GM18507 (cell line): ENCODE data around the gene NAGLU.

Source experiments
- DNase-seq: peaks from one replicate; pipeline ENCODE4 v3.0.0; 2011; ENCODE audit warnings: low read depth; ENCODE audit not compliant: insufficient read length; ENCODE audit errors: extremely low spot score
- FAIRE-seq: peaks from 2 replicates; lab custom pipeline; 2011; peaks lifted over from hg19 to GRCh38; lab: Jason Lieb, UNC

The NAGLU gene

DNA sequence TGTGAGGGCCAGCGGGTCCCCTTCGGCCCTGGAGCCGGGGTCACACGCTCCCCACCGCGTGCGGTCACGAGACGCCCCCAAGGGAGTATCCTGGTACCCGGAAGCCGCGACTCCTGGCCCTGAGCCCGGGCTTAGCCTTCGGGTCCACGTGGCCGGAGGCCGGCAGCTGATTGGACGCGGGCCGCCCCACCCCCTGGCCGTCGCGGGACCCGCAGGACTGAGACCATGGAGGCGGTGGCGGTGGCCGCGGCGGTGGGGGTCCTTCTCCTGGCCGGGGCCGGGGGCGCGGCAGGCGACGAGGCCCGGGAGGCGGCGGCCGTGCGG lies at the start of gene NAGLU:
NAGLU (plus strand) TSS at position 194 of the 324 bp plus-strand sequence; CDS start at position 226, 32 bp downstream.
- FAIRE-seq: peak; percentile 84
- peak; percentile 99 for DNase-seq

DNA sequence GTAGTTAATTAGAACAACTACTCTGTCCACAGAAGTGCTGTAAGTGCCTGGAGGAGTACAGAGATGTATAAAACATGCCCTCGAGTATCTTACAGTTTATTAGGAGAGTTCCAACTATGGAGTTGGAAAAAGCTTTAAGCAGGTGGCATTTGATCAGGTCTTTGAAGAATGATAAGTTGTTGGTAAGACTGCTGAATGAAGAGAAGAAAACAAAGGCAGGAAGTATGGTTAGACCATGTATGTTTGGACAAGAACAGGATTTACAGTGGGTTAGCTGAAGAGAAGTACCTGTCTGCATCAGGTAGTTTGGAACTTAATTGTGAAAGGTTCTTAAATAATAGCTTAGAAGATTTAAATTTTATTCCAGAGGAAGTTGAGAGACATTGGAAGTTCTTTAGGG lies 48.0 kb upstream of the NAGLU start:
- FAIRE-seq (no peak), DNase-seq (no peak)

DNA sequence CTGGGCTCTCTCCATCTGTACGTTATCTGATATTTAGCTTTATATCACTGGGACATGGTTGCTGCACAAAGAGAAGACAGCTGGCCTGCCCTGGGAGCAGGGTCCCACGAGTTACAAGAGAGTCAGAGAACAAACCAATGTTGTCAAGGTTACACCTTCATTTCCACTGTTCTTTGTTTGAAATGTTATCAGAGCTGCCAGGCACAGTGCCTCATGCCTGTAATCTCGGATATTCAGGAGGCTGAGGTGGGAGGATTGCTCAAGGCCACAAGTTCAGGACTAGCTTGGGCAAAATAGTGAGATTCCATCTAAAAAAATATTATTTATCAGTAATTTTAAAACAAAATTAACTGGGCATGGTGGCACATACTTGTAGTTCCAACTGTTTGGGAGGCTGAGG lies 42.7 kb upstream of the NAGLU start:
- FAIRE-seq: no peak

DNA sequence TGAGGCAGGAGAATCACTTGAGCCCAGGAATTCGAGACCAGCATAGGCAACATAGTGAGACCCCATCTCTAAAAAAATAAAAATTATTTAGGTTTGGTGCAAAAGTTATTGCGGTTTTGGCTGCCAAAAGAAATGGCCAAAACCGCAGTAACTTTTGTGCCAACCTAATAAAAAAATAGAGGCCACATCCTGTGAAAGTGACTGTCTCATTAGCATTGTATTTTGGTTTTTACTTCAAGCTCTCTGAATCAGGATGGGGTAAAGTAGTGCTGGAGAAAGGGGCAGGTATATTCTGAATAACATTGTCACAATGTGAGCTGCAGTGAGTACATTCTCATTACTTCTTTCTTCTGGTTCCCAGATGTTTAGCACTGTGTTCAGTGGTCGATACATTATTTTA lies 41.4 kb upstream of the NAGLU start:
- FAIRE-seq (no peak), DNase-seq (no peak)

More for the DNA sequence above, 42.7 kb upstream of the NAGLU start:
- DNase-seq: no peak

DNA sequence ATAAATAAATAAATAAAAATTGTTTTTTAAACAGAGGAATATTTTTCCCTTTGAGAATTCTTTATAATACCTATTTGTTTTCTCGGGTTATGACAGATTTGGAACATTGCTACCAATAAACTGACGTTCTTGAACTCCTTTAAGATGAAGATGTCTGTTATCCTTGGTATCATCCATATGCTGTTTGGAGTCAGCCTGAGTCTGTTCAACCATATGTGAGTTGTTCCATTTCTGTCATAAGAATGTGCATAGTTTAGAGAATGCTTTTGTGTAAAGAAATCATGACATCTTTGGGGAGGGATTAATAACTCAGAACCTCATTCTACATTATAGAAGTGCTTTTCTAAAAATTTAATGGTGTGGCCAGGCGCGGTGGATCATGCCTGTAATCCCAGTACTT lies 37.2 kb upstream of the NAGLU start:
- FAIRE-seq: no peak
- no peak for DNase-seq

DNA sequence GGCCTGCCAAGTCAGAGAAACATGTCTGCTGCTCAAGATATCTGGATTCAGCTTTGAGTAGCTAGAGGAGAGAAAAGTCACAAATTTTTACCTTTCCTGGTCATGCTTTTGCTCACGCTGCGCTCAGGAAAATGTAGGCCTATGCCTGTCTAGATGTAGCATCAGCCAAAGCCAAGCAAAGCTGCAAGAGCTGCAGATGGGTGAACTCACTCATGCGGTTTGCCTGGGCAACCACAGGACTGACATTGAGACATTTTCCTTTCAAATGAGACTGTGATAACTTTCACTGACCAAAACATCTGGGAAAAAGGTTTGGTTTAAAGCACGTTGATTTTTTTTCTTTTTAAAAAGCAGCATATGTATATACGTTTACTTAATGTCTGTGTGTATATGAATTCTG lies 34.0 kb upstream of the NAGLU start:
- DNase-seq (no peak), FAIRE-seq (no peak)

DNA sequence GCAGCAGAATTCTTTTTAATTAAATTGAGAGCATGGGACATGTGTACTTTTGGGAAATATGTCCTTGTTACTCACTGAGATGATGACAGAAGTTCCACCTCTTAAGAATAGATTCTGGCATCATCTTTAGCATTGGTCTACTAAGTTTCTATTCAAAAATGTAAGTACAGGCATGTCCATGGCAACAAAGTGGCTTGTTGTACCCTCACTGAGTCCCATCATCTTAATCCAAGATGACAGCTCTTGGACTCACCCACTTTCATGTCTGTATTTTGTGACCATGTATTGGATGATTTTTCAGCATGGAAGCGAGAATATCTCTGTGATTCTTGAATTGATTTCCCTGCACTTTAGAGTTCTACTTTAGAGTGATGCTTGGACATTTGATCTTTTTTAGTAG lies 33.1 kb upstream of the NAGLU start:
- FAIRE-seq (no peak), DNase-seq (no peak)

DNA sequence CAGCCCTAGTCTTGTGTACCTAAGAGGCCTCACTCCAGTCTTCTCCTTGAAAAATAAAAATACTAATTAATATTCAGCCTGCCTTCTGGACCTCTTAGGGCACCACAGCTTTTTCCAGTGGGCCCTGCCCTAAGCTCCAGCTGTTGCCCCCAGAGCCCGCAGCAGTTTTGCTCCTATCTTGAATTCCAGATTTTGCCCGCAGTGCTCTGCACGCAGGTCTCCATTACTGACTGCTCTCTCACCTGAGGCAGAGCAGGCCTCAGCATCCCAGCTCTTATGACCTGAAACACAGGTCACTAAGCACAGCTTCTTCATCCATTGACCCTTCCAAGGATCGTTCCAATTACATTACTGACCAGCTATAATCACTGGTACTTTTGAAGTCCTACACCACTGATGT lies 28.4 kb upstream of the NAGLU start:
- no peak for DNase-seq
- FAIRE-seq: no peak

DNA sequence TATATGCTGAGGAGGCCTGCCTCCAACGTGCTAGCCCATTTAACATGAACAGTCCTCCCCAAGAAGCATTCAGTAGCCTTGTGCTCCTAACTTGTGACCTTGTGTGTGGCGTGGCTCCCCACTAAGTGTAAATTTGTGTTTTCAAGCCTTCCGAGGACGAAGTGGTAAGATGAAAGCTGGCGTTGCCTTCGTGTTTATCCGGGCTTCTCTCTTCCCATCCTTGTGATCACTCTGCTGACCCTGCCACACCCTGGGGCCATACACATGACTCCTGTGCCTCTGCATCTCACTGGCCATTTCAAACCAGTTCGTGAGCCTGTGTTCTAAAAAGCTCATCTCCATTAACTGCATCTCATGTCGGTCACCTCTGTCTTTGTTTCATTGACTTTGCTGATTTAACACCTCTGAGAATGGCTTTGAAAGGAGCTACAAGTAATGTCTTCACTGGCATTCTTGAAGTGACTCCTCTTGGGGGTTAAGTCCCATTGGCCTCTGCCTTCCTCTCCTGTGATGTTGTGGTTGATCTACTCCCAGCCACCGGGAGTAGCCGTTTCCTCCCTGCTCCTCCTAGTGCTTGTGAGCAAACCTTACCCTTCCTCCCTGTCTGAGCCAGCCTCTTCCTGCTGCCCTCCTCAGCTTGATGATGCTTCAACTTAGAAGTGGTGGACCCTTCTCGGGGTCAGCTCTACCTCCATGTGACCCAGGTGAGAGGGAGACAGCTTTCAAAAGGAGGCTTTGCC lies 27.4 kb upstream of the NAGLU start:
- FAIRE-seq (no peak), DNase-seq (no peak)

DNA sequence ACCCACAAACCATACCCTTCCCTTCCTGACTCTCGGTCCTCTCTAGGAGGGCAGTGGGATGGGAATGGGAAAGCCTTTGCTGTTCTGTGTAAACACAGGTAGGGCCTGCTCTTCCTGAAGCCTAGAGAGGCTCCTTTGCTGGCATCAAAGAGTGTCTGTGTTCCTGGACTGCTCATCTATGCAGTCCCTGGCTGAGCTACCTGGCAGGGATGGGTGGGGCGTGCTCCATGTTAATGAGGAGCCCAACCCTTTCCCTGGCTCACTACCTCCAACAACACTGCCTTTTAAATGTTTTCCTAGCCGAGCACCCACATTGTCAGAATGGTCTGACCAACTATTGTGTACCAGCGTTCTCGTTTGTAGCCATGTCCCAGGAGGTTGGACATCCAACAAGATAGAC lies 26.6 kb upstream of the NAGLU start:
- DNase-seq (no peak), FAIRE-seq (no peak)

DNA sequence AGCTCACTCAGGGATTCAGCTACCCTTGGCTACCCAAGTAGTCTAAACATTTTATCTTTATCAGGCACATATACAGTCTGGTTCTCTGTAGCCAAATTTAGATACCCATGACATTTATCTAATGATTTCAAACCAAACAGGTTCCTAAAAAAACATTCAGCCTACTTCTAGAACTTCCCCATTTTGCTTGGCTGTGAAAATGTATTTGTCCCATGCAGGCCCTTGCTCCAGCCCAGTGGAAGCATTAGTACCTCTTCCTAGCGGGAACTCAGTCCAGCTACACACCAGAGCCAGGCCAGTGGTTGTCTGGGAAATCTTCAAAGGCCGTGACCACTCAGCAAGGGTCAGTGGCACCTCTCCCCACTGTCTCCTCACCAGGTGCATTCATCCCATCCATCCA lies 26.2 kb upstream of the NAGLU start:
- no peak for FAIRE-seq
- DNase-seq: no peak

DNA sequence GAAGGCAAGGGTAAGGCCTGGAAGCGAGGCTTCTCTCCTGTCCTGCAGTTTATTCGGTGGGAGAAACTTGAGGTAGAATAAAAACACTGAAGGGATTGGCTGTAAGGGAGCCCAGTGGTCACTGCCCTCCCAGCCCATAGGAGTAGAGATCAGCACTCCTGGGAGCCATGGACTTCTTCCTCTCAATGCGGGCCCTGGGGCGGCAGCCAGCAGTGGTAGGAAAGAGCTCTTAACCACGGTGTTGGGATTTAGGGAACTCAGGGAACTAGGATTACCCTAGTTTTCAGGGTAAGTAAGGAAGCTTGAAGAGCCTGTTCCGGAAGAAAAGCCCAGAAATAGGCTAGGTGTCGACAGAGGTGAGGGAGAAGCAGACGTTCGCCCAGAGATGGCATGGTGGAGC lies 23.8 kb upstream of the NAGLU start:
- no peak for FAIRE-seq
- no peak for DNase-seq

DNA sequence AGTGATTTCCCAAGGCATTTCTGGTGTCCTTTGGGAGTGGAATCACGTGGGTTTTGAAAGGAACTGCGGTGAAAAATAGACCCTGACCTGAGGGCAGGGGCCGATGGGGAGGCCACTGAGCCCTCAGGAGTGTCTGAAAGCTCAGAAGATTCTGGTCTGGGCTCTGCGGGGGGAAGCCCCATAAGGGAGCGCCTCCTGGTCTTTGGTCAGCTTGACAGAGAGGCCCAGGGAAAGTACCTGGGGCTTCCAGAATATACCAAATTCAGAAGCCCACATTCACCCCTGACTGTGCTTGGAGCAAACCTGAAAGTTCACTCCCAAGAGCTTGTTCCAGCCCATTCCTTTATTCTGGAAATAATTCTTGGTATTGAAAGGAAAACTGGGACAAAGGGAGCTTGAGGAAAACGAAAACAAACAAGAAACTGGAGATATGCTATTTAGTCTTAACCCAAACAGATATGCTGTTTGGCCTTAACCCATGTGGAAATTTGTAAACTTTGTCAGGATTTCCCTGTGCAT lies 23.2 kb upstream of the NAGLU start:
- DNase-seq: peak; percentile 44

DNA sequence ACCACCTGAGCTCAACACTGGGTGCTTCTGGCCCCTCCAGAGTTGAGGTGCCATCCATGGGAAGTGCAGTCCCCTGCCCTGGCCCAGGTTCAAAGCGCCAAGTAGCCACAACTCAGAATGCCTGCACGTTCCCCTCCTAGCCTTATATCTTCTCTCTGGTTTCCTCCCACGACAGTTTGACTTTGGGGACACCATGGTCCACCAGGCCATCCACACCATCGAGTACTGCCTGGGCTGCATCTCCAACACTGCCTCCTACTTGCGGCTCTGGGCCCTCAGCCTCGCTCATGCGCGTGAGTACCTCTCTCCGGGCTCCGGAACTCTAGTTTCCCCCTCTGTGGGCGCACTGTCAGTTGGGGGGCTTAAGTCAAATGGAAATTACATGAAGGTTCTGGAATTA lies 22.4 kb upstream of the NAGLU start:
- DNase-seq (no peak), FAIRE-seq (no peak)

More for the DNA sequence above, 23.2 kb upstream of the NAGLU start:
- FAIRE-seq: peak; percentile 74

DNA sequence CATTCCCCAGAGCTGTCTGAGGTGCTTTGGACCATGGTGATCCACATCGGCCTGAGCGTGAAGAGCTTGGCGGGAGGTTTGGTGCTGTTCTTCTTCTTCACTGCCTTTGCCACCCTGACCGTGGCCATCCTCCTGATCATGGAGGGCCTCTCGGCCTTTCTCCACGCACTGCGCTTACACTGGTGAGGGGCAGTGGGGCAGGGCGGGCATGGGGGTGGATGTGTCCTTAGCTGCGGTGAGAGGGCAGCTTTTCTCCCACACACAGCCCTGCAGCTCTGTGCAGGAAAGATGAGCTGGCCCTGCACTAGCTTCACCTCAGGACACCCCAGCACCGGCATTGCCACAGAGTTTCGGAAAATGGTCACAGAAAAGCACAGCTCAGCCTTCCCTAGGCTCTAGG lies 21.8 kb upstream of the NAGLU start:
- no peak for FAIRE-seq
- no peak for DNase-seq

DNA sequence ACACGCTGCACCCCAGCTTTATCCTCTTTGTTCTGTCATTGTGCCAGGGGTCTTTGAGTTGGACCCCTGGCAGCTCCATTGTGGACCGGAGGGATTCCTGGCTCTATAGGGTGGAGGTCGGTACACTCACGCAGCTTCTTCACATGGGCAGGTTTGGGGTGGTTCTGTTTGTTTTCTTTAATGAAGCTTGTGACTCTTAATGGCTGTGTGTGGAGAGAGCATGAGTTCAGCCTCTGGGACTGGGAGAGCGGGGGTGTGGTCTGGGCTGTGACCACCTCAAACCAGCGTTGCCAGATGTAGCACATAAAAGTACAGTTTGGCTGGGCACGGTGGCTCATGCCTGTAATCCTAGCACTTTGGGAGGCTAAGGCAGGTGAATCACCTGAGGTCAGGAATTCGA lies 21.2 kb upstream of the NAGLU start:
- FAIRE-seq (no peak), DNase-seq (no peak)

DNA sequence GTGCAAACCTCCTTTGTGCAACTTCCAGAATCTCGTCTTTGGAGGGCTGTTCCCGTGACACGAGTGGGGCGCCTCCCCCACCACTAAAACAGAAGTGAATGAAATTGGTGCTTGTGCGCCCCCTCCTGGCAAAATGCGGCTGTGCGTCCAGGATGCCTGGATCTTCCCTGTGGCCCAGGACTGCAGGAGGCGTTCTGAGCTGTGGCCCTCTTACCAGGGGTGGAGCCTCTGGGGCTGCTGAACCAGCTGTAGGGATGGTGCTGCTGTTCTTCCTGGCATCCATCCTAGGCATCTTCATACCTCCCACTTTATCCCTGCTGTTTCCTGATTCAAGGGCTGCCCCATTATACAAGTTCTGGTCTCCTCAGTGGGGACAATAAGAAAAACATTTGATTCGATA lies 18.5 kb upstream of the NAGLU start:
- FAIRE-seq (peak; percentile 75), DNase-seq (peak; percentile 58)

DNA sequence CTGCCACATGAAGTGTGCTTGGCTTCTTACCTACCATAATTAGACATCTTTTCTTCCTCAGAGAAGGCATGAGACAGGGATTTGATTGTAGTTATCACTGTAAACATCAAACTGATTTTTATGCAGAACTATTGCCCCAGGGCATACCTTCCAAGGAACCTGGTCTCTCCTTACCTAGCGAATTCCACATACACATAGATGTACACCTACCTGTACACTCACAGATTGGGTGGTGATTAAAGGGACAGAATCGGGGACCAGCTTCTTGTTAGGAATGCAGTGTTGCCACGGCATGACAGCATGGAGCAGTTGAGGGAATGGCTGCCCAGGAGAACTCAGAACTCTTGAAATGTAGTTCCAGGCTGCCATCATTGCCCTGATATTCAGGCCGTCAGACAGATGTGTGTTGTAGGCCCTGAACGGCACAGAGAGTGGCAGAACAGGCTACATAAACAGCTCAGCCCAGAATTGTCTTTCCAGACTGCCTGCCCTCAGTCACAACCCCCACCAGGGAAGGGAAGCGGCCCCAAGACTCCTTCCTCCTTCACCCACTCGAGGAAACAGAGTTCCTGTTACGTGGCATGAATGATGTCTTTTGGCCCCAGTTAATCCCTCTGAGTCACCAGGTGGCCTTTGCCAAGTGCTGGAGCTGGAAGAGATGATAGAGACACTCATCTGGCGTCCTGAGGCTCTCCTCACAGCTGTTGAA lies 17.8 kb upstream of the NAGLU start:
- DNase-seq: no peak
- no peak for FAIRE-seq

DNA sequence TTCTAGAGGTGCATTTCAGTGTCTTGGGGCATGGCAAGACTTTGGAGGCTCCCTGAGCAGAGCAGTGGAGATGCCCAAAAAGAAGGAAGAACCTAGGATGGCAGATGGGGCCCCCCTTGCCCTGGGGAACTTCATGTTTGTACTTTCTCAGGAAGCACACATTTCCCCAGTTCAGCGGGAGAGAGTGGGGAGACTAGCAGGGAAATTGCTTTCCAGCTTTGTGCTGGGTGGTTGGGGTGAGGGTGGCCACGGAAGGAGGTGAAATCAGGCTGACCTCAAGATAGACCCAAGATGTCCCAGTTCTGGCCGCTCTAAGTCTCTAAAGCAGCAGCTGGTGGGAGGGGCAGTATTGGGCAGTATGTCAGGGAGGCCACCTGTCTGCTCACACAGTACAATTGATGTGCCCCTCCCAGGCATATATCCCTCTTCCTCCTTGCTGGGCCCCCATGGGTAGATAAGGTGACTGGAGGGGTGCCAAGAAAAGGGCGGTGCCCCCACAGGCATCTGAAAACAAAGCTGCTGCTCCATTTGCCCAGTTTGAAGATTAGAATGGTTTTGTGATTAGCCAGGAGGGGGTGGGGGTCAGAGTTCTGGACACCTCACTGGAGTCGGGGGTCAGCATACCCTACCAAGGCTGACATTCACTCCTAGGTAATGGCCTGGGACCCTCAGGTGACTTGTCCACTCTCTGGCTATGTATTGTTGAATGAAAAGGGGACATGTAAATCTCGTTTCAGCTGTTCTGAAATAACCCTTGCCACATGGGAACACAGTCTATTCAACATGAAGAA lies 17.1 kb upstream of the NAGLU start:
- FAIRE-seq: no peak
- DNase-seq: no peak
